ENCODE data around the gene MESP1.

DNA sequence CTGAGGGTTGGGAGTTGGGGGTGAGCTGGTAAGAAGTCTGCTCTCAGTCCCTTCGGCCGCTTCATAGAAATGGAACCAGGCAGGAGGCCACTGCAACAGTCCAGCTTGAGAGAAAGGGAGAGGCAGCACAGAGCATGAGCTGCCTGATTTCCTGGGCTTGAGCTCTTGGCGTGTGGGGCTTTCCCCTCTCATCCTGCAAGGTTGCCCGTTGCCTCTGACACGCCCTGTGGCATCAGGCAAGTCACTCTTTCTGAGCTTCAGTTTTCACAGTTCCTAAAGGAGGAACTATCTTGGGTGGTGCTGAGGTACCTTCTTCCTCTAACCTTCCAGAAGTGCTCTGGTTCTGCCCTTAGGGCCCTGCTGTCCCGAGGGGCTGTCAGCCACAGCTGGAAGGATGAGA, 30.0 kb upstream of the MESP1 start:
- TF ChIP-seq SP7 (tag by site-specific recombination; IDR thresholded peaks at IDR 0.05) (no peak), ZNF76 (tag by site-specific recombination; IDR thresholded peaks at IDR 0.05; ENCODE audit: borderline replicate concordance, low read depth) (no peak), KLF8 (tag by site-specific recombination; IDR thresholded peaks at IDR 0.05) (no peak), ZXDB (tag by site-specific recombination; IDR thresholded peaks at IDR 0.05) (no peak), ZNF707 (tag by site-specific recombination; IDR thresholded peaks at IDR 0.05) (no peak), ZNF529 (tag by site-specific recombination; IDR thresholded peaks at IDR 0.05; ENCODE audit: insufficient replicate concordance) (no peak), ZNF530 (tag by site-specific recombination; IDR thresholded peaks at IDR 0.05; ENCODE audit: low read depth) (no peak)
- TF ChIP-seq, protein P1, sequence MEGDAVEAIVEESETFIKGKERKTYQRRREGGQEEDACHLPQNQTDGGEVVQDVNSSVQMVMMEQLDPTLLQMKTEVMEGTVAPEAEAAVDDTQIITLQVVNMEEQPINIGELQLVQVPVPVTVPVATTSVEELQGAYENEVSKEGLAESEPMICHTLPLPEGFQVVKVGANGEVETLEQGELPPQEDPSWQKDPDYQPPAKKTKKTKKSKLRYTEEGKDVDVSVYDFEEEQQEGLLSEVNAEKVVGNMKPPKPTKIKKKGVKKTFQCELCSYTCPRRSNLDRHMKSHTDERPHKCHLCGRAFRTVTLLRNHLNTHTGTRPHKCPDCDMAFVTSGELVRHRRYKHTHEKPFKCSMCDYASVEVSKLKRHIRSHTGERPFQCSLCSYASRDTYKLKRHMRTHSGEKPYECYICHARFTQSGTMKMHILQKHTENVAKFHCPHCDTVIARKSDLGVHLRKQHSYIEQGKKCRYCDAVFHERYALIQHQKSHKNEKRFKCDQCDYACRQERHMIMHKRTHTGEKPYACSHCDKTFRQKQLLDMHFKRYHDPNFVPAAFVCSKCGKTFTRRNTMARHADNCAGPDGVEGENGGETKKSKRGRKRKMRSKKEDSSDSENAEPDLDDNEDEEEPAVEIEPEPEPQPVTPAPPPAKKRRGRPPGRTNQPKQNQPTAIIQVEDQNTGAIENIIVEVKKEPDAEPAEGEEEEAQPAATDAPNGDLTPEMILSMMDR (tag by site-specific recombination; IDR thresholded peaks at IDR 0.05), result no peak
- TF ChIP-seq, protein P2, sequence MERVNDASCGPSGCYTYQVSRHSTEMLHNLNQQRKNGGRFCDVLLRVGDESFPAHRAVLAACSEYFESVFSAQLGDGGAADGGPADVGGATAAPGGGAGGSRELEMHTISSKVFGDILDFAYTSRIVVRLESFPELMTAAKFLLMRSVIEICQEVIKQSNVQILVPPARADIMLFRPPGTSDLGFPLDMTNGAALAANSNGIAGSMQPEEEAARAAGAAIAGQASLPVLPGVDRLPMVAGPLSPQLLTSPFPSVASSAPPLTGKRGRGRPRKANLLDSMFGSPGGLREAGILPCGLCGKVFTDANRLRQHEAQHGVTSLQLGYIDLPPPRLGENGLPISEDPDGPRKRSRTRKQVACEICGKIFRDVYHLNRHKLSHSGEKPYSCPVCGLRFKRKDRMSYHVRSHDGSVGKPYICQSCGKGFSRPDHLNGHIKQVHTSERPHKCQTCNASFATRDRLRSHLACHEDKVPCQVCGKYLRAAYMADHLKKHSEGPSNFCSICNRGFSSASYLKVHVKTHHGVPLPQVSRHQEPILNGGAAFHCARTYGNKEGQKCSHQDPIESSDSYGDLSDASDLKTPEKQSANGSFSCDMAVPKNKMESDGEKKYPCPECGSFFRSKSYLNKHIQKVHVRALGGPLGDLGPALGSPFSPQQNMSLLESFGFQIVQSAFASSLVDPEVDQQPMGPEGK (tag by site-specific recombination; IDR thresholded peaks at IDR 0.05), result no peak
- TF ChIP-seq, protein P3, sequence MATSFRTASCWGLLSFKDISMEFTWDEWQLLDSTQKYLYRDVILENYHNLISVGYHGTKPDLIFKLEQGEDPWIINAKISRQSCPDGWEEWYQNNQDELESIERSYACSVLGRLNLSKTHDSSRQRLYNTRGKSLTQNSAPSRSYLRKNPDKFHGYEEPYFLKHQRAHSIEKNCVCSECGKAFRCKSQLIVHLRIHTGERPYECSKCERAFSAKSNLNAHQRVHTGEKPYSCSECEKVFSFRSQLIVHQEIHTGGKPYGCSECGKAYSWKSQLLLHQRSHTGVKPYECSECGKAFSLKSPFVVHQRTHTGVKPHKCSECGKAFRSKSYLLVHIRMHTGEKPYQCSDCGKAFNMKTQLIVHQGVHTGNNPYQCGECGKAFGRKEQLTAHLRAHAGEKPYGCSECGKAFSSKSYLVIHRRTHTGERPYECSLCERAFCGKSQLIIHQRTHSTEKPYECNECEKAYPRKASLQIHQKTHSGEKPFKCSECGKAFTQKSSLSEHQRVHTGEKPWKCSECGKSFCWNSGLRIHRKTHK (tag by site-specific recombination; IDR thresholded peaks at IDR 0.05), result no peak
- TF ChIP-seq, protein P4, sequence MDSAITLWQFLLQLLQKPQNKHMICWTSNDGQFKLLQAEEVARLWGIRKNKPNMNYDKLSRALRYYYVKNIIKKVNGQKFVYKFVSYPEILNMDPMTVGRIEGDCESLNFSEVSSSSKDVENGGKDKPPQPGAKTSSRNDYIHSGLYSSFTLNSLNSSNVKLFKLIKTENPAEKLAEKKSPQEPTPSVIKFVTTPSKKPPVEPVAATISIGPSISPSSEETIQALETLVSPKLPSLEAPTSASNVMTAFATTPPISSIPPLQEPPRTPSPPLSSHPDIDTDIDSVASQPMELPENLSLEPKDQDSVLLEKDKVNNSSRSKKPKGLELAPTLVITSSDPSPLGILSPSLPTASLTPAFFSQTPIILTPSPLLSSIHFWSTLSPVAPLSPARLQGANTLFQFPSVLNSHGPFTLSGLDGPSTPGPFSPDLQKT (IDR thresholded peaks at IDR 0.05; ENCODE audit: borderline replicate concordance, low read depth, low read length), result no peak
